Fibroblast of lung (primary cell): ENCODE data around the gene RCL1. TPM values are rescaled to one million over a fixed set of nuclear protein-coding genes. Genes with fewer than 3 reads are reported as not detected.

Experiments
- DNase-seq, 2 donors: peaks; one replicate each; pipeline versions ENCODE4 v3.0.0 to v3.0.0-alpha.2; 2010; ENCODE audit warnings: low read depth in 2 of 2
- H2AFZ ChIP-seq: 2 replicates; pipeline ENCODE4 v1.5.1; 2012; ENCODE audit warnings: low read length, control low read depth, inconsistent platforms
- H3K27ac ChIP-seq: 2 replicates; pipeline ENCODE4 v1.5.1; 2011; ENCODE audit warnings: low read length, control low read depth; ENCODE audit not compliant: insufficient read depth
- H3K27me3 ChIP-seq: 2 replicates; pipeline ENCODE4 v1.5.1; 2011; ENCODE audit warnings: mild to moderate bottlenecking, low read length; ENCODE audit not compliant: control insufficient read depth, insufficient read depth
- H3K36me3 ChIP-seq: 2 replicates; pipeline ENCODE4 v1.5.1; 2011; ENCODE audit warnings: low read length; ENCODE audit not compliant: control insufficient read depth, insufficient read depth
- H3K4me1 ChIP-seq: 2 replicates; pipeline ENCODE4 v1.5.1; 2011; ENCODE audit warnings: low read length; ENCODE audit not compliant: control insufficient read depth, insufficient read depth; ENCODE audit errors: extremely low read depth
- H3K4me2 ChIP-seq: 2 replicates; pipeline ENCODE4 v1.5.1; 2011; ENCODE audit warnings: low read length, control low read depth; ENCODE audit not compliant: insufficient read depth; ENCODE audit errors: extremely low read depth
- H3K4me3 ChIP-seq, 4 experiments: fragments of 200-600 bp in 1 of 4; sonication (generic) in 1 of 4; replicated peaks in 1 of 4; 2 replicates each; pipeline ENCODE4 v1.5.1; 2011 to 2016; ENCODE audit warnings: low read length in 4 of 4, low read depth in 3 of 4, mild to moderate bottlenecking in 3 of 4, control low read depth in 2 of 4, inconsistent platforms in 1 of 4, mixed read lengths in 1 of 4; ENCODE audit not compliant: insufficient read depth in 1 of 4; ENCODE audit errors: control extremely low read depth in 1 of 4
- H3K79me2 ChIP-seq: 2 replicates; pipeline ENCODE4 v1.5.1; 2012; ENCODE audit warnings: mild to moderate bottlenecking, low read length, inconsistent platforms; ENCODE audit not compliant: control insufficient read depth, insufficient read depth
- H3K9ac ChIP-seq: 2 replicates; pipeline ENCODE4 v1.5.1; 2011; ENCODE audit warnings: mild to moderate bottlenecking, low read length, control low read depth; ENCODE audit not compliant: insufficient read depth
- H3K9me3 ChIP-seq: 2 replicates; pipeline ENCODE4 v1.5.1; 2012; ENCODE audit warnings: low read depth, low read length; ENCODE audit not compliant: control insufficient read depth, insufficient read depth
- H4K20me1 ChIP-seq: 2 replicates; pipeline ENCODE4 v1.5.1; 2011; ENCODE audit warnings: low read length; ENCODE audit not compliant: control insufficient read depth, insufficient read depth; ENCODE audit errors: extremely low read depth
- EZH2 ChIP-seq: IDR thresholded peaks from 2 replicates; pipeline ENCODE4 v1.5.1; 2012; ENCODE audit warnings: low read length, control low read depth, mild to moderate bottlenecking; ENCODE audit errors: missing control alignments
- polyA plus RNA-seq, 2 donors: library from polyadenylated mRNA; depleted of rRNA in 1 of 2; stranded (reverse) in 1 of 2; unstranded in 1 of 2; fragments of >200 nt; gene quantifications; 2 replicates each; pipeline ENCODE4 v1.2.1, GENCODE V29; 2011 to 2012; ENCODE audit warnings: missing spikeins in 1 of 2
- total RNA-seq: library from RNA; depleted of rRNA; stranded (reverse); fragments of >200 nt; gene quantifications from 2 replicates; pipeline ENCODE4 v1.2.1, GENCODE V29; 2014
- TF ChIP-seq, protein P1 (sequence below), 2 donors: IDR thresholded peaks in 1 of 2; conservative IDR thresholded peaks in 1 of 2; 1 replicate in 1 of 2; 2 replicates in 1 of 2; pipeline ENCODE4 v1.5.1; 2011 to 2012; ENCODE audit warnings: low read length in 2 of 2, control low read depth in 1 of 2, inconsistent platforms in 1 of 2, low read depth in 1 of 2, mild to moderate bottlenecking in 1 of 2

The RCL1 gene
- total and polyA plus RNA-seq, 2 donors (not counting 1 experiment from before 2014, with no cell fraction given): 5.0 to 14.5 TPM

DNA sequence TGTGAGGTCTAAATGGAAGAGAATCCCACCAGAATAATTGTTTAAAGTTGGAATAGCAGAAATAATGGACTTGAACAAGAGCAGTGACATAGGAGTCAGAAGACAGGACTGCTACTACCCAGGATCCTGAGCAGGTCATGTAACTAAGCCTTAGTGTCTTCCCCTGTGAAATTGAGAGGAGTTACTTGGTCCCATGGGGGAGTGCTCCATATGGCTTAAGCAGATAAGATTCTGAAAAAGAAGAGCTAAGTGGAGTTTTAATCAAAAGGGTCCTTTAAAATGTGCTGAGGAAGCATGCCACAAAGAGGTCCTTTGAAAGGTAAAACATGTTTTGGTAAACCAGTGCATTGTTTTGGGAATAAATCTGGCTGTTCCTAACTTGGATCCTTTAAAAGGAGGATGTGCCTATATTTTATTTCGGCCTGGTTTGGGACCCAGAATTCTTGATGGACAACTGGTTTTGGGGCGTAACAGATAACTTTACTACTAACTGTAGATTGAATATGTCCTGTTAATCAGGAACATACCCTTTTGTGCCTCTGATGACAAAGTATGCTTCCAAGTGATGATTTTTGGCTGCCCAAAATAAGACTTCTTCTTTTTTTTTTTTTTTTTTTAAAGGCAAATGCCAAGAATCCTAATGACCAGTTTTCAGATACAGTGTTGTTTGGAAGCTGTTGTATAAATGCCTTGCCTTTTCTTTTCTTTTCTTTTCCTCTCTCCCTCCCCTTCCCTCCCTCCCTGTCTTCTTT lies 5.7 kb downstream of the RCL1 start:
- H4K20me1 ChIP-seq: no peaks in the 10 kb centered on the region
- no peaks in the 10 kb centered on the region for H3K36me3 ChIP-seq
- no peak overlapping the region for H3K9ac ChIP-seq
- DNase-seq: no peak
- no peak overlapping the region for H3K27ac ChIP-seq
- H2AFZ ChIP-seq: no peak overlapping the region
- no peaks in the 10 kb centered on the region for H3K9me3 ChIP-seq
- no peaks in the 10 kb centered on the region for H3K4me1 ChIP-seq
- H3K27me3 ChIP-seq: no peaks in the 10 kb centered on the region
- H3K79me2 ChIP-seq: peaks cover 11% of the 10 kb centered on the region
- H3K4me3 ChIP-seq: no peak overlapping the region
- no peak overlapping the region for H3K4me2 ChIP-seq
- TF ChIP-seq, protein P1, sequence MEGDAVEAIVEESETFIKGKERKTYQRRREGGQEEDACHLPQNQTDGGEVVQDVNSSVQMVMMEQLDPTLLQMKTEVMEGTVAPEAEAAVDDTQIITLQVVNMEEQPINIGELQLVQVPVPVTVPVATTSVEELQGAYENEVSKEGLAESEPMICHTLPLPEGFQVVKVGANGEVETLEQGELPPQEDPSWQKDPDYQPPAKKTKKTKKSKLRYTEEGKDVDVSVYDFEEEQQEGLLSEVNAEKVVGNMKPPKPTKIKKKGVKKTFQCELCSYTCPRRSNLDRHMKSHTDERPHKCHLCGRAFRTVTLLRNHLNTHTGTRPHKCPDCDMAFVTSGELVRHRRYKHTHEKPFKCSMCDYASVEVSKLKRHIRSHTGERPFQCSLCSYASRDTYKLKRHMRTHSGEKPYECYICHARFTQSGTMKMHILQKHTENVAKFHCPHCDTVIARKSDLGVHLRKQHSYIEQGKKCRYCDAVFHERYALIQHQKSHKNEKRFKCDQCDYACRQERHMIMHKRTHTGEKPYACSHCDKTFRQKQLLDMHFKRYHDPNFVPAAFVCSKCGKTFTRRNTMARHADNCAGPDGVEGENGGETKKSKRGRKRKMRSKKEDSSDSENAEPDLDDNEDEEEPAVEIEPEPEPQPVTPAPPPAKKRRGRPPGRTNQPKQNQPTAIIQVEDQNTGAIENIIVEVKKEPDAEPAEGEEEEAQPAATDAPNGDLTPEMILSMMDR (conservative IDR thresholded peaks at IDR 0.05 in 1 of 2, IDR thresholded peaks at IDR 0.05 in 1 of 2; ENCODE audit: low read depth in 1 of 2, low read length in 2 of 2): no peak
- TF ChIP-seq EZH2: no peak

DNA sequence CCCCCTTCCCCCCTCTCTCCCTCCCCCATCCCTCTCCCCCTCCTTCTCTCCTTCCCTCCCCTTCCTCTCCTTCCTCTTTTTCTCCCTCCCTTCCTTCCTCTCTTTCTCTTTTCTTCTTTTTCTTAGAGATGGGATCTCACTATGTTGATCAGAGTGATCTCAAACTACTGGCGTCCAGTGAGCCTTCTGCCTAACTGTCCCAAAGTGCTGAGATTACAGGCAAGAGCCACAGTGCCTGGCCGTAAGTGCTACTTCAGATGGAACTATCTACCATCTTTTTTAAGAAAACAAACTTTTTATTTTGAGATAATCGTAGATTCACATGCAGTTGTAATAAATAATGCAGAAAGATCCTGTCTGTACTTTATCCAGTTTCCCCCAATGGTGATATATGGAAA lies 6.3 kb downstream of the RCL1 start:
- no peak overlapping the region for H3K4me2 ChIP-seq
- no peak overlapping the region for H3K4me3 ChIP-seq
- DNase-seq: no peak
- H3K27ac ChIP-seq: no peak overlapping the region
- no peaks in the 10 kb centered on the region for H3K36me3 ChIP-seq
- H3K9ac ChIP-seq: no peak overlapping the region
- H3K79me2 ChIP-seq: peaks cover 12% of the 10 kb centered on the region
- H2AFZ ChIP-seq: no peak overlapping the region
- no peak for TF ChIP-seq EZH2
- TF ChIP-seq, protein P1 (conservative IDR thresholded peaks at IDR 0.05 in 1 of 2, IDR thresholded peaks at IDR 0.05 in 1 of 2; ENCODE audit: low read depth in 1 of 2, low read length in 2 of 2): no peak
- no peaks in the 10 kb centered on the region for H3K9me3 ChIP-seq
- H3K4me1 ChIP-seq: no peaks in the 10 kb centered on the region
- H3K27me3 ChIP-seq: no peaks in the 10 kb centered on the region
- H4K20me1 ChIP-seq: no peaks in the 10 kb centered on the region

DNA sequence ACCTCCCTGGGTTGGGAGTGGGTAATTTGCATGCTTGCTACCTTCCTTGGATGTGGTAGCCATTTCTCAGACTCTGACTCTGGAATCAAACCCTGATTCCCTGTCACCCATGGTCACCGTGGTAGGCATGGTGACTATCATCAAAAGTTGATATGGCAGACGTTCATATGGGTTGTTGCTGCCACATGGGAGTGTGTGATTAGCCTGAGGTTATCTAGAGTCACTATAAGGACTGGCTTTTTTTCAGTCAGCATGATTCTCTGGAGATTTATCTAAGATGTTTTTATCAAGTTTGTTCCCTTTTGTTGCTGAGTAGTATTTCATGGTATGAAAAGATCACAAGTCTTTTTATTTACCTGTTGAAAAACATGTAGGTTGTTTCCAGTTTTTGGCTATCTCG lies 7.0 kb downstream of the RCL1 start:
- Histone ChIP-seq H3K9ac (no peak overlapping the region), H3K79me2 (peaks cover 11% of the 10 kb centered on the region), H3K36me3 (no peaks in the 10 kb centered on the region), H3K4me1 (no peaks in the 10 kb centered on the region), H3K9me3 (no peaks in the 10 kb centered on the region), H2AFZ (no peak overlapping the region), H3K4me3 (no peak overlapping the region), H3K27ac (no peak overlapping the region), H3K4me2 (no peak overlapping the region), H3K27me3 (no peaks in the 10 kb centered on the region), H4K20me1 (no peaks in the 10 kb centered on the region)
- TF ChIP-seq, protein P1 (conservative IDR thresholded peaks at IDR 0.05 in 1 of 2, IDR thresholded peaks at IDR 0.05 in 1 of 2; ENCODE audit: low read depth in 1 of 2, low read length in 2 of 2): no peak
- no peak for TF ChIP-seq EZH2
- no peak for DNase-seq
